Loucy (cell line): ENCODE measurements around the gene PUM1.

ENCODE experiments used
- CTCF ChIP-seq: fragments of 200-600 bp; sonication (generic); conservative IDR thresholded peaks from 2 replicates; pipeline ENCODE4 v1.5.1; 2014; ENCODE audit warnings: mild to moderate bottlenecking, antibody characterized with exemption, low read length
- EZH2phosphoT487 ChIP-seq: fragments of 200-600 bp; IDR thresholded peaks from 2 replicates; pipeline ENCODE4 v1.6.1; 2018; ENCODE audit warnings: antibody characterized with exemption, mild to moderate bottlenecking, moderate library complexity, borderline replicate concordance

- TF ChIP-seq CTCF (no peak), EZH2phosphoT487 (no peak)
These were observed 111.8 kb downstream of the PUM1 start for GRCh38 chr1:30953685-30954084.
